Activated CD4-positive, CD25-positive, alpha-beta regulatory T cell (primary cell): ENCODE results near the gene MYDGF.
"Not testable (repeated sequence)": the region's sequence is repeated elsewhere in the genome, so short reads cannot be mapped to it uniquely, and the experiment has no call there.

Experiments
- DNase-seq, 4 experiments: peaks; one replicate each; lab custom pipeline; 2025; lab: John Stamatoyannopoulos, UW

The MYDGF gene

GRCh38 chr19:4669723-4670480, at the start of gene MYDGF:
Gene MYDGF, minus strand, starts transcription at chr19:4670342. Its CDS starts 8 bp downstream, at chr19:4670334.
- DNase-seq, result peak; percentile 84 to 96 (median 91)

DNA sequence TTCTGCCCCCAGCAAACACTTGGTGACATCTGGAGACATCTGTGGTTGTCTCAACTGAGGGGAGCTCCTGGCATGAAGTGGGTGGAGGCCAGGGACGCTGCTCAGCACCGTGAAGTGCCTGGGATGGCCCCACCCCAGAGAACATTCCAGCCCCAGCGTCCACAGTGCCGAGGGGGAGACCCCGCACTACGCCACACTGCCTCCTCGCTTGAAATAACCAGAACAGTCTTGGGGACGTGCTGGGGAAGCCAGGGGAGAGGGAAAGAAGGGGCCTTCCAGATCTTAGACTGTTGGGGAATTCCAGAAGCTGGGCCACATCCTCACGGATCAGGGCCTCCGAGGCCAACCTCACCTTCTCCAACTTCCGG, 49.3 kb upstream of the MYDGF start:
- no peak for DNase-seq

- no peak for DNase-seq
These were observed 48.0 kb upstream of the MYDGF start for GRCh38 chr19:4717966-4718701.

GRCh38 chr19:4717191-4717965, 47.2 kb upstream of the MYDGF start:
- no peak for DNase-seq

- no peak for DNase-seq
These were observed 45.5 kb upstream of the MYDGF start for GRCh38 chr19:4715529-4716221.

DNA sequence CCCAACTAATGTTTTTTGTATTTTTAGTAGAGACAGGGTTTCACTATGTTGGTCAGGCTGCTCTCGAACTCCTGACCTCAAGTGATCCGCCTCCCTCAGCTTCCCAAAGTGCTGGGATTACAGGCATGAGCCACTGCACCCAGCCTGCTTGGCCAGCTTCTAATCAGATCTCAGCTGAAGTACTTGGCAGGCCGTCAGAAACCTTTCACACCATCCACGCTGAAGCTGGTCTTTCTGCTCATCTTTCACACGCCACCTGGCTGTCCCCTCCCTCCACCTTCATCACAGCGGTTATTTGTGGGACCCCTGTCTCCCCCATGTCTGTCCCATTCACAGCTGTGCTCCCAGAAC, 45.0 kb upstream of the MYDGF start:
- not testable (repeated sequence) for DNase-seq

DNA sequence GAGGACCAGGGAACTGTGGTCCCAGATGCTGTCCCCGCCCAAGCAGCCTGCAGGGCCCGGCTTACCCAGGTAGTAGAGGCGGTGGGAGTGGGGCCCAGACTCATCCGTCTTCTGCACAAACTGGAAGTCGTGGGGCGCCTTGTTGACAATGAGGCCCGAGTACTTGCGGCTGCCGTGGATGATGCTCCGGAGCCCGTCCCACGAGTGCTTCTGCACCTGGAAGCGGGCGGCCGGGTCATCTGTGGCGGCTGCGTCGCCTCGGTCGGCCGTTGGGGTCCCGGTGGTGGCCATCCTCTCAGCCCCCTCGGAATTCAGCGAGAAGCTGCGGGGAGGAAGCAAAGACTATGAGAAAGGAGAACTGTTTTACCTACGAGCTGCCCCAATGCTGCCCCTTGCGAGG, 43.9 kb upstream of the MYDGF start:
- no peak for DNase-seq

- DNase-seq, result no peak
These were observed 43.3 kb upstream of the MYDGF start for GRCh38 chr19:4713384-4713951.

DNA sequence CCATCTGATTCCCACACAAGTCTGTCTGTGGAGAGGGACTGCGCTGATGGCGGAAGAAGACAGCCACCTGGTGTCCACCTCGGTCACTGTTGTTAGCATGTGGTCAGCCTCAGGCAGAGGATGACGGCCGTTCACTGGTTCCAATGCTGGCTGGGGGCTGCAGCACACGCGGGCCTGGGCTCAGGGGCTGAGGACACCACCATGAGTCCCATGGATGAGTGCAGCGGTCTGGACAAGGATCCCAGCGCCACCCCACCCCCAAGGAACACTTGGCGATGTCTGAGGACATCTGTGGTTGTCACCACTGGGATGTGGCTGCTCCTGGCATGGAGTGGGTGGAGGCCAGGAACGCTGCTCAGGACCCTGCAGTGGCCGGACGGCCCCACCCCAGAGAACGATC, 42.6 kb upstream of the MYDGF start:
- DNase-seq, result no peak

DNA sequence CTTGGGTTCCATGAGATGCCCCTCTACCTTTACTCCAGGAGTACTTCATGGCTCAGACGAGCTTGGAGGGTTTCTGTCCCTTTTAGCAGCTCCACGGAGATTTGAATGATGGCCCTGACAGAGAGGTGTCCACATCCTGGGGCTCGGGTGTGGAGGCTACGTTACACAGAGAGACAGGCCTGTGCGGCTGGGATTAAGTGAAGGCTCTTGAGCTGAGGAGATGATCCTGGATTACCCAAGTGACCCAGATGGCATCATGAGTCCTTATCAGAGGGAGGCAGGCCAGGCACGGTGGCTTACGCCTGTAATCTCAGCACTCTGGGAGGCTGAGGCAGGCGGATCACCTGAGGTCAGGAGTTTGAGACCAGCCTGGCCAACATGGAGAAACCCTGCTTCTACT, 41.1 kb upstream of the MYDGF start:
- DNase-seq, result no peak

- no peak for DNase-seq
These were observed 40.1 kb upstream of the MYDGF start for GRCh38 chr19:4710281-4710600.

DNA sequence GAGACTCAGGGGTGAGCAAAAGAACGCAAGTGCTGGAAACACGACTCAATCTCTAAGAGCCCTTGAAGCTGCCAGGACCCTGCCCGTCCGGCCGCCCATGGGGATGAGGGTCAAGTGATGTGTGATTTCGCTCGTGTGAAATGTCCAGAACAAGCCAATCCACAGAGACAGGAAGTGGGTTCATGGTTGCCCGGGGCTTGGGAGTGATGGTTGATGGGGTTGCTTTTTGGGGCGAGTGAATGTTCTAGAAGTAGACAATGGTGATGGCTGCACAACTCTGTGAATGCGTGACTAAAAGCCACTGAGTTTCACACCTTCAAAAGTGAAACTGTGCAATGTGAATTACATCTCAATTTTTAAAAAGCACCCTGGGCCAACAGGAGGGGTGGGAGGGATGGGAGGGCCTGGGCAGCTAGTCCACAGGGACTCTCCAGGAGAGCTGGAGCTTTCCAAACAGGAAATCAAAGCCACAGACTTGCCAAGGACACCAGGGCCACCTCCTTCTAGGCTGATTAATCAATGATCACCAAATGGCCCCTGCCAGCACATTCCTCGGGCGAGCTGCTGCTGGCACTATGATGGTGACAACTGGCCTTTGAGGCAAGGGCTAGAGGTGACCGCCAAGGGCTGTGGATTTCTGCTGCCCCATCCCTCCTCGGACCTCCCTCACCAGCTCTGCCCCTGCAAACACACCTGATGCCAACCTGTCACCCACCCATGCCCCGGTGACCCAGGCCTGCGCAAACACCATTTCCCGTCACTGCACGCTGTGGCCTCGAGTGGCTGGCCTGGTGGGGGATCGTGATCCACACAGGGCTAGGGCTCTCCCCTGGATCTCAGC, 39.5 kb upstream of the MYDGF start:
- no peak for DNase-seq

DNA sequence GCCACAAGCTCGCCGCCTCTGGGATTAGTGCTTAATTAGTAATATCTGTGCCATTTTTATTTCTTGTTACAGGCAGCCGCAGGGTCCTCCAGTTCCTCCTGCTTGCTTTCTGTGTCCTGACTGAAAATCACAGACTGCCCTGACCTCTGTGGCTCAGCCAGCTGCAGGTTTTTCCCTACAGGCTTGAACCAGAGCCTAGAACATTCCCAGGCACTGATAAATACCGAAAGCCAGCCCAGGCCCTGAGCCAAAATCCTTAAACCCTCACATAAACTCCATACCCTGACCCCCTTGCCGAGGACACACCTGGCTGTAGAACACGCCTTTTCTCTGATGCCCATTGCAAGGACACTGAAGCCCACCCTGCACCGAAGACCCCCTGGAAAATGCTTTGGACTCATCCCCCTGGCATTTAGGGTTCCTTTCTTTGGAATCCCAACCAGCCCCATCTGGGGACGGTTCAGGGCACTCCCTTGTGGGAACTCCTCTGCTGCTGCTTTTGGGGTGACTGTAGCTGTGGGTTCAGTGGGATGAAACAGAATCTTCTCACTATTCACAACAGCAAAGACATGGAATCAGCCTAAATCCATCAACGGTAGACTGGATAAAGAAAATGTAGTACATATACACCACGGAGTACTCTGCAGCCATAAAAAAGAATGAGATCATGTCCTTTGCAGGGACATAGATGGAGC, 38.0 kb upstream of the MYDGF start:
- no peak for DNase-seq

GRCh38 chr19:4707322-4707721, 37.2 kb upstream of the MYDGF start:
- no peak for DNase-seq

GRCh38 chr19:4705413-4706131, 35.4 kb upstream of the MYDGF start:
- no peak for DNase-seq

- DNase-seq, result no peak
These were observed 34.2 kb upstream of the MYDGF start for GRCh38 chr19:4704317-4704673.

DNA sequence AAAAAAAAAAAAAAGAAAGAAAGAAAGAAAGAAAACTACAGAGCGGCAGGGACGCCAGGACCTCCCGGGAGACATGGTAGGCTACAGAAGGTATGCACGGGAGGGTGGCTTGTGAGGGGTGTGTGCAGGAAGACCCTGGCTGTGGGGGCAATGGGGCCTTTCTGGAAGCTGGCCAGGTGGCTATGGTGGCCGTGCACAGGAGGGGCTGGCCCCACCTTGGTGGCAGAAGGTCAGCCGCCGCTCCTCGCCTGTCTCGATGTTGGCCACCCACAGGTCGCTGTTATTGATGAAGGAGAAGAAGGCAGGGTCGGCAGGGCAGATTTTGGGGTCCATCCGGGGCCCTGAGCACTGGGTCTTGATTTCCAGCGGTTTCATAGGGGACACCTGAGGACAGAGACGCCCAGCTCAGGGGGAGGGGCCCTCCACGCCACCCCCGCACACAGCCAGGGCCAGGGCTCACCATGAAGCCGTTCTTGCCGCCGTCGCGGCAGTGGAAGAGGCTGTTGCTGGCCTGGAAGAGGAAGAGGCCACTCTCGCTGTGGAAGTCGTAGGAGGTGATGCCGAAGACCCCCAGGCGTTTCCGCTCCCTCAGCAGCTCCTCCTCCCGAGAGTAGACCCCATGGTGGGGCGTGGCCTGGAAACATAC, 33.7 kb upstream of the MYDGF start:
- no peak for DNase-seq

DNA sequence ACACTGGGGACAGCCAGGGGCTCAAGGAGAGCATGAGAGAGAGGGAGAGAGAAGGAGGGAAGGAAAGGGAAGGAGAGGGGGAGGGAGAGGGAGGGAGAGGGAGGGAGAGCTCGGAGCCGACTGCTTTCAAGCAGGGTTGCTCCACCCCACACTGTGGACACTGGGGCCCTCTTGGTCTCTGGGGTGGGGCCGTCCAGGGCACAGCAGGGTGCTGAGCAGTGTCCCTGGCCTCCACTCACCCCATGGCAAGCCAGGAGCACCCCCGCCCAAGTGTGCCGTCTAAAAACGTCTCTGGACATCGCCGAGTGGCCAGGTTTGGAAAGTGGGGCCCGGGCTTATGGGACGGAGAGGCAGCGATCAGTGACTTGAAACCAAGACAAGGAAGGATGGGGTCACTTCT, 32.6 kb upstream of the MYDGF start:
- no peak for DNase-seq

DNA sequence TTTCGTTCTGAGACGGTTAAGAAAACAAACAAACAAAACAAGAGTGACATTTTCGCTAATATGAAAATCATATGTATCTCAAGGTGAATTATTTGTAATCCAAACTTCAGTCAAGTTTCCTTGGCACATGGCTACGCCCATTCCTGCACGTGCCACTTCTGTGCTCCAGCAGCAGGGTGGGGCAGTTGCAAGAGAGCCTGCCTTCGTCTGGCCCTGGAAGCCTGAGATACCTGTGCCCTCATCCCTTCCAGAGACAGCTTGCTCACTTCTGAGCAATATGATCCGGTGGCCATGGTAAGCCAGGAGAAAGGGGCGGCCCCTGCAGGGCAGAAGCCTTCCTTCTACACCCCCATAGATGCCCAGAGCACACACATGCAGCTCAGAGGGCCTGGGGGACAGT, 31.4 kb upstream of the MYDGF start:
- no peak for DNase-seq

DNA sequence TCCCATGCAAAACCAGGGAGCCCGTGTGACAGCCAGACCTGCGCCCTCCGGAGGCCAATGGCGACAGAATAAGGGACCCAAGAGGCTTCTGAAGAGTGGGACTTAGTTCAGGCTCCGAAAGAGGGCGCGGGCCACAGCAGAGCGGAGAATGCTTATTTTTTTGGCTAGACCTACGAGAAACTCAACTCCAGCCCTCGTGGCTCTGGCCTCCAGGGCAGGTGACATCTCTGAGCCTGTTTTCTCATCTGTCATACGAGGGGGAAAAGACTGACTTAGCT, 30.5 kb upstream of the MYDGF start:
- no peak for DNase-seq
